Neural cell (in vitro differentiated cells): ENCODE results near the gene PRRT1. TPM values are rescaled to one million over a fixed set of nuclear protein-coding genes. Genes with fewer than 3 reads are reported as not detected.

Experiments
- H2AFZ ChIP-seq: fragments of 200-600, 300-800 bp; sonication (generic), shearing (Covaris generic); 2 replicates; pipeline ENCODE4 v1.6.0; 2014; ENCODE audit warnings: low read depth, mild to moderate bottlenecking, antibody characterized with exemption, low read length, moderate library complexity
- H3F3A ChIP-seq: fragments of 200-600 bp; shearing (Covaris generic); 2 replicates; pipeline ENCODE4 v1.6.1; 2016; ENCODE audit warnings: mild to moderate bottlenecking, moderate library complexity, mixed read lengths, antibody characterized with exemption, low read length; ENCODE audit not compliant: insufficient read depth, poor library complexity, severe bottlenecking
- H3K27ac ChIP-seq: fragments of 200-600, 300-800 bp; sonication (generic), shearing (Covaris generic); 2 replicates; pipeline ENCODE4 v1.5.1; 2014; ENCODE audit warnings: mild to moderate bottlenecking, low read length, moderate library complexity
- H3K27me3 ChIP-seq: fragments of 300-800, 200-600 bp; sonication (generic), shearing (Covaris generic); 2 replicates; pipeline ENCODE4 v1.6.0; 2014; ENCODE audit warnings: mild to moderate bottlenecking, low read depth, low read length, moderate library complexity; ENCODE audit not compliant: insufficient read depth
- H3K36me3 ChIP-seq: fragments of 300-800, 200-600 bp; sonication (generic), shearing (Covaris generic); 2 replicates; pipeline ENCODE4 v1.5.1; 2014; ENCODE audit warnings: mild to moderate bottlenecking, antibody characterized with exemption, low read length, moderate library complexity; ENCODE audit not compliant: insufficient read depth
- H3K4me2 ChIP-seq: fragments of 300-800, 200-600 bp; sonication (generic), shearing (Covaris generic); 2 replicates; pipeline ENCODE4 v1.6.0; 2014; ENCODE audit warnings: mild to moderate bottlenecking, low read length
- H3K4me3 ChIP-seq: fragments of 300-800, 200-600 bp; sonication (generic), shearing (Covaris generic); 2 replicates; pipeline ENCODE4 v1.5.1; 2014; ENCODE audit warnings: mild to moderate bottlenecking, low read length, moderate library complexity
- H3K79me2 ChIP-seq: fragments of 200-600 bp; shearing (Covaris generic); replicated peaks from 2 replicates; pipeline ENCODE4 v1.6.0; 2014; ENCODE audit warnings: mild to moderate bottlenecking, low read length, moderate library complexity; ENCODE audit not compliant: insufficient read depth
- H3K9ac ChIP-seq: fragments of 300-800, 200-600 bp; sonication (generic), shearing (Covaris generic); 2 replicates; pipeline ENCODE4 v1.6.1; 2016; ENCODE audit warnings: mild to moderate bottlenecking, low read length, mixed read lengths
- H3K9me2 ChIP-seq: fragments of 200-600 bp; shearing (Covaris generic); 2 replicates; pipeline ENCODE4 v1.6.1; 2016; ENCODE audit warnings: mild to moderate bottlenecking, low read length, mixed read lengths; ENCODE audit not compliant: insufficient read depth
- H3K9me3 ChIP-seq: fragments of 200-600, 300-800 bp; sonication (generic), shearing (Covaris generic); 2 replicates; pipeline ENCODE4 v1.6.1; 2016; ENCODE audit warnings: mild to moderate bottlenecking, mixed run types, low read length, moderate library complexity, mixed read lengths
- H4K20me1 ChIP-seq: fragments of 200-600 bp; shearing (Covaris generic); 2 replicates; pipeline ENCODE4 v1.6.1; 2016; ENCODE audit warnings: mild to moderate bottlenecking, mixed run types; ENCODE audit not compliant: insufficient read depth
- CTCF ChIP-seq: fragments of 450-650 bp; IDR thresholded peaks from 2 replicates; pipeline ENCODE4 v1.5.1; 2014; ENCODE audit warnings: antibody characterized with exemption, mild to moderate bottlenecking, moderate library complexity; ENCODE audit not compliant: poor library complexity, severe bottlenecking
- EP300 ChIP-seq: fragments of 450-650 bp; conservative IDR thresholded peaks from 2 replicates; pipeline ENCODE4 v1.6.1; 2014; ENCODE audit warnings: antibody characterized with exemption, mild to moderate bottlenecking, moderate library complexity; ENCODE audit not compliant: poor library complexity, severe bottlenecking
- EZH2 ChIP-seq: fragments of 200-600, 300-800 bp; shearing (Covaris generic), sonication (generic); IDR thresholded peaks from 2 replicates; pipeline ENCODE4 v1.6.1; 2014; ENCODE audit warnings: antibody characterized with exemption, low read length, borderline replicate concordance, mild to moderate bottlenecking; ENCODE audit not compliant: insufficient read depth, poor library complexity, severe bottlenecking
- MXI1 ChIP-seq: fragments of 450-650 bp; conservative IDR thresholded peaks from 2 replicates; pipeline ENCODE4 v1.6.1; 2014; ENCODE audit warnings: antibody characterized with exemption, mild to moderate bottlenecking; ENCODE audit not compliant: poor library complexity, severe bottlenecking
- POLR2AphosphoS5 ChIP-seq: IDR thresholded peaks from 2 replicates; pipeline ENCODE4 v1.6.1; 2012
- RAD21 ChIP-seq: fragments of 450-650 bp; conservative IDR thresholded peaks from 2 replicates; pipeline ENCODE4 v1.6.1; 2014; ENCODE audit warnings: antibody characterized with exemption, mild to moderate bottlenecking, moderate library complexity
- REST ChIP-seq: IDR thresholded peaks from 2 replicates; pipeline ENCODE4 v1.6.1; 2012; ENCODE audit warnings: borderline replicate concordance
- SMC3 ChIP-seq: fragments of 450-650 bp; conservative IDR thresholded peaks from 2 replicates; pipeline ENCODE4 v1.6.1; 2014; ENCODE audit warnings: antibody characterized with exemption, mild to moderate bottlenecking, moderate library complexity; ENCODE audit not compliant: poor library complexity
- TAF1 ChIP-seq: IDR thresholded peaks from 2 replicates; pipeline ENCODE4 v1.6.1; 2012; ENCODE audit warnings: low read depth
- polyA plus RNA-seq: library from polyadenylated mRNA; depleted of rRNA; stranded (reverse); fragments of >200 nt; gene quantifications from 2 replicates; pipeline ENCODE4 v1.2.3, GENCODE V29; 2014

Gene PRRT1
- polyA plus RNA-seq, 1 donor from 2014 or later: 0.22 TPM

- Histone ChIP-seq H2AFZ (no peak overlapping the region), H3F3A (no peaks in the 10 kb centered on the region), H3K4me3 (peak overlapping the region; percentile 89), H3K27ac (peak overlapping the region; percentile 76), H3K79me2 (peaks cover 25% of the 10 kb centered on the region), H4K20me1 (no peaks in the 10 kb centered on the region), H3K27me3 (no peaks in the 10 kb centered on the region), H3K9me3 (no peaks in the 10 kb centered on the region), H3K9me2 (no peaks in the 10 kb centered on the region), H3K36me3 (no peaks in the 10 kb centered on the region), H3K9ac (peak overlapping the region; percentile 73), H3K4me2 (peak overlapping the region; percentile 94)
- TF ChIP-seq MXI1 (no peak), POLR2AphosphoS5 (no peak), SMC3 (no peak), EP300 (no peak), EZH2 (no peak), CTCF (no peak), RAD21 (no peak), REST (no peak), TAF1 (no peak)
Observed at GRCh38 chr6:32128751-32129296, 22.9 kb downstream of the PRRT1 start.

- Histone ChIP-seq H3K27ac (peak within 1 kb of the TSS; percentile 98), H2AFZ (peak within 1 kb of the TSS; percentile 73), H3K4me2 (peak within 1 kb of the TSS; percentile 94), H3K79me2 (peaks cover 25% of the 10 kb centered on the region), H3F3A (no peaks in the 10 kb centered on the region), H3K9me3 (no peaks in the 10 kb centered on the region), H3K36me3 (no peaks in the 10 kb centered on the region), H3K27me3 (no peaks in the 10 kb centered on the region), H3K4me3 (peak within 1 kb of the TSS; percentile 89), H3K9me2 (no peaks in the 10 kb centered on the region), H4K20me1 (no peaks in the 10 kb centered on the region), H3K9ac (peak within 1 kb of the TSS; percentile 94)
- TF ChIP-seq SMC3: peak; percentile 57
- peak; percentile 78 for TF ChIP-seq MXI1
- peak; percentile 44 for TF ChIP-seq EP300
- peak; percentile 42 for TF ChIP-seq CTCF
- peak; percentile 84 for TF ChIP-seq REST
- peak; percentile 95 for TF ChIP-seq POLR2AphosphoS5
- TF ChIP-seq EZH2: no peak
- peak; percentile 53 for TF ChIP-seq RAD21
- peak; percentile 92 for TF ChIP-seq TAF1
Observed at GRCh38 chr6:32127717-32128592, 23.8 kb downstream of the PRRT1 start, which contains the start of gene ATF6B. Gene ATF6B (minus strand): TSS chr6:32128246. CDS start chr6:32128207, 39 bp downstream.
